SK-N-SH (cell line): ENCODE results near the gene PTPRG. TPM values are rescaled to one million over a fixed set of nuclear protein-coding genes. Genes with fewer than 3 reads are reported as not detected.
A peak's percentile ranks its signal among the peaks of the same experiment; 100 is the strongest.

Experiments used
- CTCF ChIA-PET: fragments of 300-600, 350-600 bp; formaldehyde crosslinking; extraction: SDS; loops from one replicate; lab custom pipeline; 2021; lab: Yijun Ruan, JAX
- POLR2A ChIA-PET: fragments of 350-600 bp; sonication (Branson Sonifier 250); formaldehyde crosslinking; extraction: SDS; loops from one replicate; lab custom pipeline; 2020; ENCODE audit warnings: antibody characterized with exemption, inconsistent platforms; lab: Yijun Ruan, JAX
- DNase-seq: peaks from one replicate; pipeline ENCODE4 v3.0.0; 2012
- H2AFZ ChIP-seq: fragments of 200-600 bp; sonication (generic); 2 replicates; pipeline ENCODE4 v1.8.1; 2016; ENCODE audit warnings: antibody characterized with exemption, mild to moderate bottlenecking, low read depth
- H3F3A ChIP-seq: fragments of 200-600 bp; sonication (generic); replicated peaks from 2 replicates; pipeline ENCODE3; 2016; ENCODE audit warnings: antibody characterized with exemption, mild to moderate bottlenecking; ENCODE audit not compliant: insufficient read depth
- H3K27ac ChIP-seq, 2 experiments: fragments of 200-500 bp in 1 of 2; fragments of 200-600 bp in 1 of 2; sonication (Bioruptor generic) in 1 of 2; sonication (generic), shearing (Covaris generic) in 1 of 2; 2 replicates each; pipeline versions ENCODE4 v1.5.1 to v1.6.1; 2014 to 2016; ENCODE audit warnings: low read depth in 2 of 2, inconsistent platforms in 1 of 2, low read length in 1 of 2, mild to moderate bottlenecking in 1 of 2, mixed read lengths in 1 of 2
- H3K27me3 ChIP-seq: fragments of 200-600 bp; sonication (generic), shearing (Covaris generic); 2 replicates; pipeline ENCODE4 v1.6.1; 2016; ENCODE audit warnings: mixed run types; ENCODE audit not compliant: insufficient read depth
- H3K36me3 ChIP-seq, 2 experiments: fragments of 200-500 bp in 1 of 2; fragments of 200-600 bp in 1 of 2; sonication (Bioruptor generic) in 1 of 2; sonication (generic) in 1 of 2; replicated peaks in 1 of 2; 2 replicates each; pipeline versions ENCODE3 to v1.5.1; 2014 to 2016; ENCODE audit warnings: low read length in 1 of 2, mild to moderate bottlenecking in 1 of 2; ENCODE audit not compliant: insufficient read depth in 2 of 2, control insufficient read depth in 1 of 2
- H3K4me1 ChIP-seq, 2 experiments: fragments of 200-500 bp in 1 of 2; fragments of 200-600 bp in 1 of 2; sonication (Bioruptor generic) in 1 of 2; sonication (generic), shearing (Covaris generic) in 1 of 2; 2 replicates each; pipeline versions ENCODE4 v1.5.1 to v1.6.1; 2014 to 2016; ENCODE audit warnings: low read depth in 1 of 2, low read length in 1 of 2, mixed run types in 1 of 2; ENCODE audit not compliant: insufficient read depth in 2 of 2, control insufficient read depth in 1 of 2
- H3K4me2 ChIP-seq: fragments of 200-600 bp; sonication (generic), shearing (Covaris generic); 2 replicates; pipeline ENCODE4 v1.6.1; 2017; ENCODE audit warnings: mixed run types
- H3K4me3 ChIP-seq, 2 experiments: fragments of 200-500 bp in 1 of 2; fragments of 200-600 bp in 1 of 2; sonication (Bioruptor generic) in 1 of 2; sonication (generic), shearing (Covaris generic) in 1 of 2; 2 replicates each; pipeline versions ENCODE4 v1.5.1 to v1.8.1; 2014 to 2016; ENCODE audit warnings: low read depth in 2 of 2, inconsistent platforms in 1 of 2, low read length in 1 of 2, mild to moderate bottlenecking in 1 of 2, mixed read lengths in 1 of 2, moderate library complexity in 1 of 2
- H3K79me2 ChIP-seq: fragments of 200-600 bp; sonication (generic); 2 replicates; pipeline ENCODE4 v1.8.1; 2017; ENCODE audit warnings: mild to moderate bottlenecking; ENCODE audit not compliant: insufficient read depth
- H3K9ac ChIP-seq: fragments of 200-600 bp; sonication (generic); 2 replicates; pipeline ENCODE4 v1.6.1; 2017; ENCODE audit warnings: mixed run types
- H3K9me2 ChIP-seq: fragments of 200-600 bp; sonication (generic); 2 replicates; pipeline ENCODE4 v1.6.1; 2017; ENCODE audit warnings: mixed run types
- H3K9me3 ChIP-seq: fragments of 200-600 bp; sonication (generic); 2 replicates; pipeline ENCODE4 v1.6.1; 2017; ENCODE audit warnings: mixed run types, mild to moderate bottlenecking, moderate library complexity
- H4K20me1 ChIP-seq: fragments of 200-600 bp; sonication (generic); 2 replicates; pipeline ENCODE4 v1.6.1; 2017; ENCODE audit warnings: mild to moderate bottlenecking, mixed run types; ENCODE audit not compliant: insufficient read depth
- CHD2 ChIP-seq: fragments of 150-350 bp; IDR thresholded peaks from 2 replicates; pipeline ENCODE4 v1.6.1; 2018; ENCODE audit warnings: low read length; ENCODE audit not compliant: partially characterized antibody
- ELF1 ChIP-seq: IDR thresholded peaks from 2 replicates; pipeline ENCODE4 v1.4.0; 2012
- EP300 ChIP-seq, 2 experiments: IDR thresholded peaks; 2 replicates each; pipeline versions ENCODE4 v1.4.0 to v1.6.1; 2012; ENCODE audit warnings: borderline replicate concordance in 1 of 2, low read depth in 1 of 2, low read length in 1 of 2
- FOSL2 ChIP-seq: IDR thresholded peaks from 2 replicates; pipeline ENCODE4 v1.4.0; 2012; ENCODE audit warnings: low read depth, mild to moderate bottlenecking, moderate library complexity, borderline replicate concordance
- FOXJ3 ChIP-seq: sonication (generic); formaldehyde crosslinking; IDR thresholded peaks from 2 replicates; pipeline ENCODE4 v1.5.1; 2020; ENCODE audit warnings: mild to moderate bottlenecking, missing genetic modification reagents
- FOXM1 ChIP-seq: IDR thresholded peaks from 2 replicates; pipeline ENCODE4 v1.4.0; 2012; ENCODE audit warnings: low read depth, mild to moderate bottlenecking
- GATA2 ChIP-seq: sonication (generic); formaldehyde crosslinking; IDR thresholded peaks from 2 replicates; pipeline ENCODE4 v1.5.0; 2020; ENCODE audit warnings: mild to moderate bottlenecking, missing genetic modification reagents
- MEF2A ChIP-seq: IDR thresholded peaks from 2 replicates; pipeline ENCODE4 v1.4.0; 2012; ENCODE audit warnings: low read depth, borderline replicate concordance
- MXI1 ChIP-seq: IDR thresholded peaks from 2 replicates; pipeline ENCODE4 v1.6.1; 2012; ENCODE audit warnings: mild to moderate bottlenecking, low read depth, low read length, improper control_type of control experiment
- NFIC ChIP-seq: IDR thresholded peaks from 2 replicates; pipeline ENCODE4 v1.4.0; 2012; ENCODE audit warnings: borderline replicate concordance
- NRF1 ChIP-seq: IDR thresholded peaks from 2 replicates; pipeline ENCODE4 v1.6.1; 2012; ENCODE audit warnings: low read depth, mild to moderate bottlenecking, low read length
- RAD21 ChIP-seq: IDR thresholded peaks from 2 replicates; pipeline ENCODE4 v1.6.1; 2012; ENCODE audit warnings: mild to moderate bottlenecking, low read length
- RCOR1 ChIP-seq: fragments of 150-350 bp; IDR thresholded peaks from 2 replicates; pipeline ENCODE4 v1.6.1; 2017; ENCODE audit warnings: antibody characterized with exemption, low read length
- RXRA ChIP-seq: IDR thresholded peaks from 2 replicates; pipeline ENCODE4 v1.4.0; 2012; ENCODE audit warnings: low read depth, mild to moderate bottlenecking, borderline replicate concordance
- SIN3A ChIP-seq: IDR thresholded peaks from 2 replicates; pipeline ENCODE4 v1.6.1; 2012; ENCODE audit warnings: low read depth, mild to moderate bottlenecking, low read length, moderate library complexity, borderline replicate concordance
- SMC3 ChIP-seq: IDR thresholded peaks from 2 replicates; pipeline ENCODE4 v1.6.1; 2012; ENCODE audit warnings: low read depth, low read length, improper control_type of control experiment
- TAF1 ChIP-seq: IDR thresholded peaks from 2 replicates; pipeline ENCODE4 v1.6.1; 2012; ENCODE audit warnings: low read depth, mild to moderate bottlenecking, low read length, moderate library complexity, borderline replicate concordance
- TCF12 ChIP-seq: IDR thresholded peaks from 2 replicates; pipeline ENCODE4 v1.4.0; 2012
- TEAD4 ChIP-seq: IDR thresholded peaks from 2 replicates; pipeline ENCODE4 v1.4.0; 2012; ENCODE audit warnings: mild to moderate bottlenecking, borderline replicate concordance; ENCODE audit not compliant: insufficient read depth
- WGBS: methylation state at CpG from one replicate; pipeline ENCODE4 v1.1.6; 2017; ENCODE audit warnings: low lambda C conversion rate; 5-methylcytosine and 5-hydroxymethylcytosine counted together
- polyA plus RNA-seq, 3 experiments: library from polyadenylated mRNA; depleted of rRNA; stranded (reverse); fragments of >200 nt; gene quantifications; 2 replicates each; pipeline ENCODE4 v1.2.3, GENCODE V29; 2012
- TF ChIP-seq, protein P1 (sequence below): fragments of 150-350 bp; IDR thresholded peaks from 2 replicates; pipeline ENCODE4 v1.6.1; 2017; ENCODE audit warnings: antibody characterized with exemption, low read length, low read depth, borderline replicate concordance
- TF ChIP-seq, protein P2 (sequence below): fragments of 200-600 bp; sonication (generic); IDR thresholded peaks from 2 replicates; pipeline ENCODE4 v1.6.1; 2017; ENCODE audit warnings: antibody characterized with exemption, mild to moderate bottlenecking, moderate library complexity
- TF ChIP-seq, protein P3 (sequence below): fragments of 150-350 bp; IDR thresholded peaks from 2 replicates; pipeline ENCODE4 v1.6.1; 2016; ENCODE audit warnings: mild to moderate bottlenecking, low read depth, low read length

The PTPRG gene
- polyA plus RNA-seq, 1 of the 3 experiments (the other 2 are of a cell fraction) = 14.1 TPM

DNA sequence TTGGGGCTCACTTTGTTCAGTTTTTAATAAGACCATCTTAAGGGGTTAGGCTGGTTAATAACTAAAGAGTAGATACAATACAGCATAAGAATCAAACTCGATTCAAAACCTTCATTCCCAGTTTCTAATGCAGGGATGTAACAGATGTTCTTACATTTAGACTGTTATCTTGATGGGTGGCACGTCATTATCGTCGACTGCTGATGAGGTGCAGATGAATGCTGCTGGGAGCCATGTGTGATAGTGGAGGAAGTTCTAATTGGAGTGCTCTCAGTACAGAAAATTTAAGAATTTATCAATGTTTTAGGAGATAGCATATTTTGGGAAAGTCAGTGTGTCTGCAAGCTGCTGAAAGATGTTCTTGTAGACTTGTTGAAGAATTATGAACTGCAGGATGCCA is 331.5 kb downstream of the PTPRG start:
- Histone ChIP-seq H4K20me1 (peaks cover 5% of the 10 kb centered on the region), H3K9ac (no peak overlapping the region), H3K4me1 (peaks cover 4 to 11% of the 10 kb centered on the region in 2 experiments; a peak in 2 of 4 replicates), H3K27me3 (no peaks in the 10 kb centered on the region), H3K9me3 (no peaks in the 10 kb centered on the region), H3K4me2 (no peak overlapping the region), H3F3A (peaks cover 4% of the 10 kb centered on the region), H3K27ac (no peak overlapping the region), H3K36me3 (no peaks in the 10 kb centered on the region), H2AFZ (no peak overlapping the region), H3K79me2 (peaks cover 2% of the 10 kb centered on the region; the same call in 1 of the 2 replicates), H3K4me3 (no peak overlapping the region), H3K9me2 (no peaks in the 10 kb centered on the region)
- 61% methylated on average over 4 of the region's 4 CpGs for whole genome bisulfite sequencing
- peak; percentile 48 for DNase-seq
- ChIA-PET POLR2A (no interaction called here), CTCF (interaction anchor here (1.4 kb wide), 1 partner anchor 35 kb away, joined by 3 read pairs; no protein-coding TSS in a partner anchor)
- TF ChIP-seq FOSL2 = no peak
- TF ChIP-seq, protein P1, sequence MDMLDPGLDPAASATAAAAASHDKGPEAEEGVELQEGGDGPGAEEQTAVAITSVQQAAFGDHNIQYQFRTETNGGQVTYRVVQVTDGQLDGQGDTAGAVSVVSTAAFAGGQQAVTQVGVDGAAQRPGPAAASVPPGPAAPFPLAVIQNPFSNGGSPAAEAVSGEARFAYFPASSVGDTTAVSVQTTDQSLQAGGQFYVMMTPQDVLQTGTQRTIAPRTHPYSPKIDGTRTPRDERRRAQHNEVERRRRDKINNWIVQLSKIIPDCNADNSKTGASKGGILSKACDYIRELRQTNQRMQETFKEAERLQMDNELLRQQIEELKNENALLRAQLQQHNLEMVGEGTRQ = no peak
- TF ChIP-seq GATA2 (CRISPR knock-in tag) = peak; percentile 91
- no peak for TF ChIP-seq RCOR1
- TF ChIP-seq FOXJ3 (CRISPR knock-in tag) = no peak
- no peak for TF ChIP-seq SIN3A
- TF ChIP-seq, protein P2, sequence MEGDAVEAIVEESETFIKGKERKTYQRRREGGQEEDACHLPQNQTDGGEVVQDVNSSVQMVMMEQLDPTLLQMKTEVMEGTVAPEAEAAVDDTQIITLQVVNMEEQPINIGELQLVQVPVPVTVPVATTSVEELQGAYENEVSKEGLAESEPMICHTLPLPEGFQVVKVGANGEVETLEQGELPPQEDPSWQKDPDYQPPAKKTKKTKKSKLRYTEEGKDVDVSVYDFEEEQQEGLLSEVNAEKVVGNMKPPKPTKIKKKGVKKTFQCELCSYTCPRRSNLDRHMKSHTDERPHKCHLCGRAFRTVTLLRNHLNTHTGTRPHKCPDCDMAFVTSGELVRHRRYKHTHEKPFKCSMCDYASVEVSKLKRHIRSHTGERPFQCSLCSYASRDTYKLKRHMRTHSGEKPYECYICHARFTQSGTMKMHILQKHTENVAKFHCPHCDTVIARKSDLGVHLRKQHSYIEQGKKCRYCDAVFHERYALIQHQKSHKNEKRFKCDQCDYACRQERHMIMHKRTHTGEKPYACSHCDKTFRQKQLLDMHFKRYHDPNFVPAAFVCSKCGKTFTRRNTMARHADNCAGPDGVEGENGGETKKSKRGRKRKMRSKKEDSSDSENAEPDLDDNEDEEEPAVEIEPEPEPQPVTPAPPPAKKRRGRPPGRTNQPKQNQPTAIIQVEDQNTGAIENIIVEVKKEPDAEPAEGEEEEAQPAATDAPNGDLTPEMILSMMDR = no peak
- no peak for TF ChIP-seq RAD21
- TF ChIP-seq EP300 (IDR thresholded peaks at IDR 0.05; ENCODE audit: borderline replicate concordance in 1 of 2, low read depth in 1 of 2, low read length in 1 of 2) = peak in 1 of 2 experiments; percentile 56; a peak in 1 of 4 replicates
- no peak for TF ChIP-seq MXI1
- TF ChIP-seq TAF1 = no peak
- no peak for TF ChIP-seq MEF2A
- no peak for TF ChIP-seq NRF1
- no peak for TF ChIP-seq FOXM1
- no peak for TF ChIP-seq ELF1
- TF ChIP-seq, protein P3, sequence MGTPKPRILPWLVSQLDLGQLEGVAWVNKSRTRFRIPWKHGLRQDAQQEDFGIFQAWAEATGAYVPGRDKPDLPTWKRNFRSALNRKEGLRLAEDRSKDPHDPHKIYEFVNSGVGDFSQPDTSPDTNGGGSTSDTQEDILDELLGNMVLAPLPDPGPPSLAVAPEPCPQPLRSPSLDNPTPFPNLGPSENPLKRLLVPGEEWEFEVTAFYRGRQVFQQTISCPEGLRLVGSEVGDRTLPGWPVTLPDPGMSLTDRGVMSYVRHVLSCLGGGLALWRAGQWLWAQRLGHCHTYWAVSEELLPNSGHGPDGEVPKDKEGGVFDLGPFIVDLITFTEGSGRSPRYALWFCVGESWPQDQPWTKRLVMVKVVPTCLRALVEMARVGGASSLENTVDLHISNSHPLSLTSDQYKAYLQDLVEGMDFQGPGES = no peak
- TF ChIP-seq TEAD4 = no peak
- no peak for TF ChIP-seq TCF12
- no peak for TF ChIP-seq NFIC
- no peak for TF ChIP-seq SMC3
- no peak for TF ChIP-seq RXRA
- TF ChIP-seq CHD2 = peak; percentile 39
